GM18499 (cell line): Measurements from ENCODE around the gene PABPN1L.

Experiments used
- ATAC-seq: cut with Tn5 transposase; IDR thresholded peaks from one replicate; pipeline ENCODE4 v1.9.1; 2021; ENCODE audit warnings: moderate number of reproducible peaks; ENCODE audit not compliant: insufficient read depth, unreplicated experiment

Gene PABPN1L

DNA sequence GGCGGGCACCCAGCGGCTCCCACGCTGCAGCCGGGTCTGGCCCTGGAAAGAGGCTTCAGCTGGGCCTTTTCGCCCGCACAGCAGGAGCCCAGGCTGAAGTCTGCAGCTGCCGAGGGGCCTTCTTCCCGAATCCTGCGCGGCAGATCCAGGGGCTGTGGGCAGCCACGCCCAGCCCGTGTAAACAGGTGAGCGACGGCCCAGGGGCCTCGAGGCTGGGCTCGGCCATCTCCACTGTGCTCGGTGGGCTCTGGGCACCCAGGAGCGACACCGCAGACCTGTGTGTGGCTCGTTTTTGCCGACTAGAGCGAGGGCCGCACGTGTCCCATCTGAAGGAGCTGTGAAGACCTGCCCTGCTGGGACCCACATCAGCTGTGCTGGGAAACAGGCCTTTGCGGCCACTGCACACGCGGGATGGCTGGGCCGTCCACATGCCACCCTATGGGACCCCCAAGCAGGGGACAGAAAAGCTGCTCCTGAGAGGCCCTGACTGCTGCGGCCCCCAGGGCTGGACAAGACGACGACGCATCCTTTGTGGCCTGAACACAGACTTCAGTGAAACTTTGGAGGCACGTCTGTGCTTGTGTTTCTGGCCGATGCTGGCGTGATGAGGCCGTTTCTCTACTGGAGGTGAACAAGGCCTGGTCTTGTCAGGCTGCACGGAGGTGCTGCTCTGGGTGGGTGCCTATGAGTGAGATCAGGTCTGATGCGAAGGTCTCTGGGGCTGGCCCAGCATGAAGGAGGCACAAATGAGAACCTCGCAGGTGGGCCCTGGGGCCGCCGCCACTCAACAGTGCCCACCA lies 49.5 kb downstream of the PABPN1L start:
- ATAC-seq, result no peak

DNA sequence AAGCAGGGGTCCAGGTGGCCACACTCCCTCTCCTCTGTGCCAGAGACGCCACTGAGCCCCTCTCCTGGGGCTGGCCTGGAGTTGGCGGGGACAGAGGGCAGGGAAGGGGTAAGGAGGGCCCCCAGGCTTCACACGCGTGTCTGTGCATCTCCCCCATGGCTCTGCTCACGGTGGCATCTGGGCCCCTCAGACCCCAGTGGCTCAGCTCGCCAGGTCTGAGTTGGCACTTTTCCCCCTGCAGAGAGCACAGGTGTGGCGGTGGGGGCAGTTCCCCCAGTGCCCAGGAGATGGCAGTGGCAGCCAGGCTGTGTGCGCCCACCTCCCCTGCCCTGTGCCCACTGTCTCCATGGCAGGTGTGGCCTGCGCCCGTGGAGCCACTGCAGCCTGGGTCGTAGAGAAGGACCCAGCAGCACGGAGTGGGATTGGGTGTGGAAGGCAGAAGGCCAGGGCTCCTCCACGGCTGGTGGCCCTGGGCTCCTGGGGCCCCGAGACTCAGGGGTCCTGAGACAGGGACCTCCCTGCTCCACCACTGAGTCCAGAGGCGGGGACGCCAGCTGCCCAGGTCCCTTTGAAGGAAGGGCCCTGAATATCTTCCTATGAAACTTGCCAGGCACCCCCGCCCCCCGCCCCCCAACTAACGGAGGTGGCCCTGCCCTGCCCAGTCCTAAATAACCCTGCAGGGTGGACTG lies 50.4 kb downstream of the PABPN1L start:
- no peak for ATAC-seq

DNA sequence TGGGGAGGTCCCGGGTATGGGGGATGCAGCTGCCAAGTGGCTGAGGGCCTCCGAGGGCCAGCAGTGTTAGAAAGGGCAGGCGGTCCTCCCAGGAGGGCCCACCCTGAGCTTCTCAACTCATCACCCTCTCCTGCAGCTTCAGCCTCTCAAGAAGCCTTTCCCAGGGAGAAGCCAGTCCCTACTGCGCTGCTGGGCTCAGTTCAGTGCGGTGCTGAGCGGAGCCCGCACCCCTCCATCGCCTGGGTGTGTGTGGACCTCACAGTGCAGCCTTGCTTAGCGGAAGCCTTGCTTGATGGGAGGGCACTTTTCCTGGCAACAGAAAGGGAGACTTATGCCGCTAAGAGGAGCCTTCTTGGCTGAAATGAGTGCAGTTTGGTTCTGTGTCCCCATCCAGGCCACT lies 51.2 kb downstream of the PABPN1L start:
- ATAC-seq, result no peak

GRCh38 chr16:88814144-88814502 lies 52.3 kb downstream of the PABPN1L start:
- ATAC-seq, result no peak
